HEK293 (cell line): ENCODE data around the gene DNAJA3.

ENCODE experiments used
- BCL11B ChIP-seq: fragments of 450-650 bp; formaldehyde crosslinking; IDR thresholded peaks from 2 replicates; pipeline ENCODE4 v1.5.1; 2016; ENCODE audit warnings: low read depth, missing biosample characterization, missing genetic modification characterization
- FEZF1 ChIP-seq: fragments of 450-650 bp; formaldehyde crosslinking; IDR thresholded peaks from 2 replicates; pipeline ENCODE4 v1.5.1; 2016; ENCODE audit warnings: missing biosample characterization, missing genetic modification characterization
- GLI4 ChIP-seq: fragments of 450-650 bp; formaldehyde crosslinking; IDR thresholded peaks from 2 replicates; pipeline ENCODE4 v1.5.1; 2016; ENCODE audit warnings: missing biosample characterization, missing genetic modification characterization
- KLF1 ChIP-seq: fragments of 450-650 bp; formaldehyde crosslinking; IDR thresholded peaks from 2 replicates; pipeline ENCODE4 v1.5.1; 2016; ENCODE audit warnings: missing biosample characterization, missing genetic modification characterization
- KLF7 ChIP-seq: fragments of 450-650 bp; formaldehyde crosslinking; IDR thresholded peaks from 2 replicates; pipeline ENCODE4 v1.5.1; 2016; ENCODE audit warnings: missing biosample characterization, missing genetic modification characterization, borderline replicate concordance
- SP7 ChIP-seq: fragments of 450-650 bp; formaldehyde crosslinking; IDR thresholded peaks from 2 replicates; pipeline ENCODE4 v1.5.1; 2016; ENCODE audit warnings: missing biosample characterization, missing genetic modification characterization
- YY1 ChIP-seq: fragments of 450-650 bp; formaldehyde crosslinking; IDR thresholded peaks from 2 replicates; pipeline ENCODE4 v1.5.1; 2018; ENCODE audit warnings: missing biosample characterization, missing genetic modification characterization
- ZBTB21 ChIP-seq: fragments of 450-650 bp; formaldehyde crosslinking; IDR thresholded peaks from 2 replicates; pipeline ENCODE4 v1.5.1; 2017; ENCODE audit warnings: missing biosample characterization, missing genetic modification characterization
- ZBTB8A ChIP-seq: fragments of 450-650 bp; formaldehyde crosslinking; IDR thresholded peaks from 2 replicates; pipeline ENCODE4 v1.5.1; 2016; ENCODE audit warnings: missing biosample characterization, missing genetic modification characterization
- ZFP37 ChIP-seq: fragments of 450-650 bp; formaldehyde crosslinking; IDR thresholded peaks from 2 replicates; pipeline ENCODE4 v1.5.1; 2016; ENCODE audit warnings: missing biosample characterization, missing genetic modification characterization
- ZNF10 ChIP-seq: fragments of 450-650 bp; formaldehyde crosslinking; IDR thresholded peaks from 2 replicates; pipeline ENCODE4 v1.5.1; 2017; ENCODE audit warnings: missing biosample characterization, missing genetic modification characterization
- ZNF114 ChIP-seq: fragments of 450-650 bp; formaldehyde crosslinking; IDR thresholded peaks from 2 replicates; pipeline ENCODE4 v1.5.0; 2017; ENCODE audit warnings: missing biosample characterization, missing genetic modification characterization
- ZNF138 ChIP-seq: fragments of 450-650 bp; formaldehyde crosslinking; IDR thresholded peaks from 2 replicates; pipeline ENCODE4 v1.5.1; 2016; ENCODE audit warnings: missing biosample characterization, missing genetic modification characterization, borderline replicate concordance
- ZNF157 ChIP-seq: fragments of 450-650 bp; formaldehyde crosslinking; IDR thresholded peaks from 2 replicates; pipeline ENCODE4 v1.5.1; 2016; ENCODE audit warnings: missing biosample characterization, missing genetic modification characterization
- ZNF174 ChIP-seq: fragments of 450-650 bp; formaldehyde crosslinking; IDR thresholded peaks from 2 replicates; pipeline ENCODE4 v1.5.0; 2017; ENCODE audit warnings: missing biosample characterization, mild to moderate bottlenecking, missing genetic modification characterization
- ZNF248 ChIP-seq: fragments of 450-650 bp; formaldehyde crosslinking; IDR thresholded peaks from 2 replicates; pipeline ENCODE4 v1.5.1; 2017; ENCODE audit warnings: missing biosample characterization, missing genetic modification characterization
- ZNF324 ChIP-seq: fragments of 450-650 bp; formaldehyde crosslinking; IDR thresholded peaks from 2 replicates; pipeline ENCODE4 v1.5.1; 2016; ENCODE audit warnings: missing biosample characterization, missing genetic modification characterization
- ZNF354C ChIP-seq: fragments of 450-650 bp; formaldehyde crosslinking; IDR thresholded peaks from 2 replicates; pipeline ENCODE4 v1.5.1; 2016; ENCODE audit warnings: missing biosample characterization, missing genetic modification characterization, low read depth, borderline replicate concordance
- ZNF366 ChIP-seq: fragments of 450-650 bp; formaldehyde crosslinking; conservative IDR thresholded peaks from 2 replicates; pipeline ENCODE4 v1.5.1; 2016; ENCODE audit warnings: missing biosample characterization, missing genetic modification characterization
- ZNF394 ChIP-seq: fragments of 450-650 bp; formaldehyde crosslinking; IDR thresholded peaks from 2 replicates; pipeline ENCODE4 v1.5.1; 2016; ENCODE audit warnings: missing biosample characterization, missing genetic modification characterization, mild to moderate bottlenecking, moderate library complexity, borderline replicate concordance
- ZNF404 ChIP-seq: fragments of 450-650 bp; formaldehyde crosslinking; IDR thresholded peaks from 2 replicates; pipeline ENCODE4 v1.5.1; 2017; ENCODE audit warnings: missing biosample characterization, missing genetic modification characterization
- ZNF426 ChIP-seq: fragments of 450-650 bp; formaldehyde crosslinking; IDR thresholded peaks from 2 replicates; pipeline ENCODE4 v1.5.1; 2017; ENCODE audit warnings: missing biosample characterization, missing genetic modification characterization, mild to moderate bottlenecking, inconsistent platforms, moderate library complexity
- ZNF433 ChIP-seq: fragments of 450-650 bp; formaldehyde crosslinking; IDR thresholded peaks from 2 replicates; pipeline ENCODE4 v1.5.1; 2016; ENCODE audit warnings: missing biosample characterization, missing genetic modification characterization, low read depth
- ZNF501 ChIP-seq: fragments of 450-650 bp; formaldehyde crosslinking; IDR thresholded peaks from 2 replicates; pipeline ENCODE4 v1.5.1; 2016; ENCODE audit warnings: missing biosample characterization, missing genetic modification characterization
- ZNF521 ChIP-seq: fragments of 450-650 bp; formaldehyde crosslinking; IDR thresholded peaks from 2 replicates; pipeline ENCODE4 v1.5.1; 2017; ENCODE audit warnings: missing biosample characterization, mild to moderate bottlenecking, missing genetic modification characterization
- ZNF530 ChIP-seq: fragments of 450-650 bp; formaldehyde crosslinking; IDR thresholded peaks from 2 replicates; pipeline ENCODE4 v1.5.1; 2016; ENCODE audit warnings: low read depth, missing biosample characterization, missing genetic modification characterization
- ZNF549 ChIP-seq: fragments of 450-650 bp; IDR thresholded peaks from 2 replicates; pipeline ENCODE4 v1.5.1; 2018; ENCODE audit warnings: missing biosample characterization, missing genetic modification characterization, mild to moderate bottlenecking, inconsistent platforms, moderate library complexity
- ZNF623 ChIP-seq: fragments of 450-650 bp; formaldehyde crosslinking; IDR thresholded peaks from 2 replicates; pipeline ENCODE4 v1.5.1; 2016; ENCODE audit warnings: missing biosample characterization, missing genetic modification characterization
- ZNF707 ChIP-seq: fragments of 450-650 bp; formaldehyde crosslinking; IDR thresholded peaks from 2 replicates; pipeline ENCODE4 v1.5.1; 2016; ENCODE audit warnings: missing biosample characterization, missing genetic modification characterization
- ZNF777 ChIP-seq: fragments of 450-650 bp; formaldehyde crosslinking; IDR thresholded peaks from 2 replicates; pipeline ENCODE4 v1.5.1; 2017; ENCODE audit warnings: missing biosample characterization, missing genetic modification characterization, borderline replicate concordance
- ZNF830 ChIP-seq: fragments of 450-650 bp; IDR thresholded peaks from 2 replicates; pipeline ENCODE4 v1.5.0; 2018; ENCODE audit warnings: missing biosample characterization, missing genetic modification characterization, low read depth, mild to moderate bottlenecking, moderate library complexity
- ZNF843 ChIP-seq: fragments of 450-650 bp; formaldehyde crosslinking; IDR thresholded peaks from 2 replicates; pipeline ENCODE4 v1.5.1; 2016; ENCODE audit warnings: missing biosample characterization, missing genetic modification characterization
- ZXDB ChIP-seq: fragments of 450-650 bp; formaldehyde crosslinking; IDR thresholded peaks from 2 replicates; pipeline ENCODE4 v1.5.1; 2016; ENCODE audit warnings: missing biosample characterization, missing genetic modification characterization
- TF ChIP-seq, protein P1 (sequence below): fragments of 450-650 bp; formaldehyde crosslinking; optimal IDR thresholded peaks from 2 replicates; pipeline ENCODE3; 2016; ENCODE audit warnings: missing biosample characterization, mild to moderate bottlenecking, missing genetic modification characterization
- TF ChIP-seq, protein P2 (sequence below): fragments of 450-650 bp; formaldehyde crosslinking; IDR thresholded peaks from 2 replicates; pipeline ENCODE4 v1.5.1; 2017; ENCODE audit warnings: missing biosample characterization, missing genetic modification characterization
- TF ChIP-seq, protein P3 (sequence below): fragments of 450-650 bp; formaldehyde crosslinking; IDR thresholded peaks from 2 replicates; pipeline ENCODE4 v1.5.1; 2016; ENCODE audit warnings: missing biosample characterization, missing genetic modification characterization
- TF ChIP-seq, protein P4 (sequence below): fragments of 450-650 bp; formaldehyde crosslinking; IDR thresholded peaks from 2 replicates; pipeline ENCODE4 v1.5.1; 2016; ENCODE audit warnings: missing biosample characterization, missing genetic modification characterization
- TF ChIP-seq, protein P5 (sequence below): fragments of 450-650 bp; formaldehyde crosslinking; IDR thresholded peaks from 2 replicates; pipeline ENCODE4 v1.5.1; 2016; ENCODE audit warnings: missing biosample characterization, missing genetic modification characterization

Gene DNAJA3

DNA sequence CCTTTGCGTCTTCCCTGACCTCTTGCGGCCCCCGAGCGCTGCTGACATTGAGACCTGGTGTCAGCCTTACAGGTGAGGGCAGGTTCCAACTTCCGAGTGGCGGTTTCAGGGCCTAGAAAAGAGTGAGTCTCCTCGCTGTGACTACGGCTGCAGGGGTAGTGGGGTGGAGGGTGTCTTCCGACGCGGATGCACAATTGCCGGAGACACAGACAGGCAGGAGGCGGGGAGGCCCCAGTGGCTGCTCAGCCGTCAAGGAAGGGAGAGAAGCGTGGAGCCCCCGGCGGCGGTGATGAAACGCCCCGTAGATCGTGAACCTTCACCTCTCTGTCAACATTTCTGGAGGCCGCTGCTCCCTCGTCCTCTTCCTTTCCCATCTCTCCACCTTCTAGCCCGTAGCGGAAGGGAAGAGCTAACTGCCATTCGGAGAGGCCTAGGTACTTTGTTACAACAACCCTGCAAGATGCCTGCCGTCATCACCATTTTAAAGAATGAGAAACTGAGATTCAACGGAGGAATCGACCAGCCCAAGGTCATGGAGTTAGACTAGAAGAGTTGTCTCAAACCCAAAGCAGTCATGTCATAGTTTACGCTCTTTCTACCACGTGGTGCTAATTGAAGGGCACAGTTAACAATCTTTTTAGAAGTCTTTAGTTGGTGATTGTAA is 485 bp downstream of the DNAJA3 start (continued):
- TF ChIP-seq ZNF10: no peak
- TF ChIP-seq SP7 (tag by site-specific recombination): no peak
- TF ChIP-seq ZNF501 (tag by site-specific recombination): 0 out of 2 replicates have a peak, but pooled peaks have one; percentile 45
- TF ChIP-seq ZNF114 (tag by site-specific recombination): no peak
- TF ChIP-seq ZNF248: no peak
- no peak for TF ChIP-seq GLI4 (tag by site-specific recombination)
- TF ChIP-seq, protein P1, sequence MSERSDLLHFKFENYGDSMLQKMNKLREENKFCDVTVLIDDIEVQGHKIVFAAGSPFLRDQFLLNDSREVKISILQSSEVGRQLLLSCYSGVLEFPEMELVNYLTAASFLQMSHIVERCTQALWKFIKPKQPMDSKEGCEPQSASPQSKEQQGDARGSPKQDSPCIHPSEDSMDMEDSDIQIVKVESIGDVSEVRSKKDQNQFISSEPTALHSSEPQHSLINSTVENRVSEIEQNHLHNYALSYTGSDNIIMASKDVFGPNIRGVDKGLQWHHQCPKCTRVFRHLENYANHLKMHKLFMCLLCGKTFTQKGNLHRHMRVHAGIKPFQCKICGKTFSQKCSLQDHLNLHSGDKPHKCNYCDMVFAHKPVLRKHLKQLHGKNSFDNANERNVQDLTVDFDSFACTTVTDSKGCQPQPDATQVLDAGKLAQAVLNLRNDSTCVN (tag by site-specific recombination): no peak
- no peak for TF ChIP-seq ZNF521 (tag by site-specific recombination)
- no peak for TF ChIP-seq KLF7
- TF ChIP-seq ZBTB8A (tag by site-specific recombination): 0 out of 2 replicates have a peak, but pooled peaks have one; percentile 40
- TF ChIP-seq ZXDB (tag by site-specific recombination): peak; percentile 63; the same call in 1 of the 2 replicates
- no peak for TF ChIP-seq ZNF354C (tag by site-specific recombination)
- no peak for TF ChIP-seq ZNF426 (tag by site-specific recombination)
- TF ChIP-seq ZNF324: no peak
- TF ChIP-seq ZNF404: no peak
- no peak for TF ChIP-seq BCL11B (tag by site-specific recombination)
- TF ChIP-seq, protein P2, sequence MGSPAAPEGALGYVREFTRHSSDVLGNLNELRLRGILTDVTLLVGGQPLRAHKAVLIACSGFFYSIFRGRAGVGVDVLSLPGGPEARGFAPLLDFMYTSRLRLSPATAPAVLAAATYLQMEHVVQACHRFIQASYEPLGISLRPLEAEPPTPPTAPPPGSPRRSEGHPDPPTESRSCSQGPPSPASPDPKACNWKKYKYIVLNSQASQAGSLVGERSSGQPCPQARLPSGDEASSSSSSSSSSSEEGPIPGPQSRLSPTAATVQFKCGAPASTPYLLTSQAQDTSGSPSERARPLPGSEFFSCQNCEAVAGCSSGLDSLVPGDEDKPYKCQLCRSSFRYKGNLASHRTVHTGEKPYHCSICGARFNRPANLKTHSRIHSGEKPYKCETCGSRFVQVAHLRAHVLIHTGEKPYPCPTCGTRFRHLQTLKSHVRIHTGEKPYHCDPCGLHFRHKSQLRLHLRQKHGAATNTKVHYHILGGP (tag by site-specific recombination): no peak
- no peak for TF ChIP-seq ZNF366
- peak; percentile 73; the same call in 1 of the 2 replicates for TF ChIP-seq ZNF394 (tag by site-specific recombination)
- peak; percentile 88; the same call in 1 of the 2 replicates for TF ChIP-seq ZFP37 (tag by site-specific recombination)
- TF ChIP-seq ZNF830: no peak
- TF ChIP-seq ZNF623 (tag by site-specific recombination): peak; percentile 13; the same call in 1 of the 2 replicates
- no peak for TF ChIP-seq ZNF433 (tag by site-specific recombination)
- no peak for TF ChIP-seq ZNF549
- no peak for TF ChIP-seq KLF1 (tag by site-specific recombination)
- no peak for TF ChIP-seq ZBTB21 (tag by site-specific recombination)
- peak; percentile 3; the same call in 1 of the 2 replicates for TF ChIP-seq ZNF157
- TF ChIP-seq ZNF707 (tag by site-specific recombination): no peak
- no peak for TF ChIP-seq ZNF138 (tag by site-specific recombination)
- TF ChIP-seq, protein P3, sequence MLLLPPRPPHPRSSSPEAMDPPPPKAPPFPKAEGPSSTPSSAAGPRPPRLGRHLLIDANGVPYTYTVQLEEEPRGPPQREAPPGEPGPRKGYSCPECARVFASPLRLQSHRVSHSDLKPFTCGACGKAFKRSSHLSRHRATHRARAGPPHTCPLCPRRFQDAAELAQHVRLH (tag by site-specific recombination): no peak
- TF ChIP-seq ZNF174: no peak
- TF ChIP-seq, protein P4, sequence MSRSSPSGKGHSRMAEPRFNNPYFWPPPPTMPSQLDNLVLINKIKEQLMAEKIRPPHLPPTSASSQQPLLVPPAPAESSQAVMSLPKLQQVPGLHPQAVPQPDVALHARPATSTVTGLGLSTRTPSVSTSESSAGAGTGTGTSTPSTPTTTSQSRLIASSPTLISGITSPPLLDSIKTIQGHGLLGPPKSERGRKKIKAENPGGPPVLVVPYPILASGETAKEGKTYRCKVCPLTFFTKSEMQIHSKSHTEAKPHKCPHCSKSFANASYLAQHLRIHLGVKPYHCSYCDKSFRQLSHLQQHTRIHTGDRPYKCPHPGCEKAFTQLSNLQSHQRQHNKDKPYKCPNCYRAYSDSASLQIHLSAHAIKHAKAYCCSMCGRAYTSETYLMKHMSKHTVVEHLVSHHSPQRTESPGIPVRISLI (tag by site-specific recombination): no peak
- no peak for TF ChIP-seq FEZF1
- TF ChIP-seq YY1 (tag by site-specific recombination): no peak
- TF ChIP-seq ZNF777 (tag by site-specific recombination): no peak
- TF ChIP-seq, protein P5, sequence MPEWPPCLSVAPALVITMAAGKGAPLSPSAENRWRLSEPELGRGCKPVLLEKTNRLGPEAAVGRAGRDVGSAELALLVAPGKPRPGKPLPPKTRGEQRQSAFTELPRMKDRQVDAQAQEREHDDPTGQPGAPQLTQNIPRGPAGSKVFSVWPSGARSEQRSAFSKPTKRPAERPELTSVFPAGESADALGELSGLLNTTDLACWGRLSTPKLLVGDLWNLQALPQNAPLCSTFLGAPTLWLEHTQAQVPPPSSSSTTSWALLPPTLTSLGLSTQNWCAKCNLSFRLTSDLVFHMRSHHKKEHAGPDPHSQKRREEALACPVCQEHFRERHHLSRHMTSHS (tag by site-specific recombination): no peak
- no peak for TF ChIP-seq ZNF530
- TF ChIP-seq ZNF843 (tag by site-specific recombination): no peak
